Lung (tissue), 12 donors: ENCODE measurements around the gene COX4I1. TPM values are rescaled to one million over a fixed set of nuclear protein-coding genes. Genes with fewer than 3 reads are reported as not detected.

ENCODE experiments used
- ATAC-seq: fragments of 200-7000 bp; cut with Tn5 transposase; one replicate; pipeline ENCODE4 v1.9.1; 2020; ENCODE audit warnings: moderate number of reproducible peaks; ENCODE audit not compliant: insufficient read depth, low FRiP score
- DNase-seq, 3 donors: peaks; one replicate each; pipeline ENCODE4 v3.0.0-alpha.2; 2013 to 2017
- H3K27ac ChIP-seq, 2 donors: one replicate each; pipeline ENCODE4 v1.5.1; 2013; ENCODE audit warnings: mild to moderate bottlenecking in 2 of 2, moderate library complexity in 2 of 2, control low read depth in 1 of 2, inconsistent platforms in 1 of 2, low read depth in 1 of 2, low read length in 1 of 2
- H3K27me3 ChIP-seq, 3 donors: one replicate each; pipeline ENCODE4 v1.5.1; 2013; ENCODE audit warnings: low read length in 2 of 3; ENCODE audit not compliant: control insufficient read depth in 3 of 3, insufficient read depth in 3 of 3
- H3K36me3 ChIP-seq, 4 donors: one replicate each; pipeline ENCODE4 v1.5.1; 2013; ENCODE audit warnings: low read length in 4 of 4, mild to moderate bottlenecking in 1 of 4, moderate library complexity in 1 of 4; ENCODE audit not compliant: control insufficient read depth in 4 of 4, insufficient read depth in 4 of 4
- H3K4me1 ChIP-seq, 5 donors: one replicate each; pipeline ENCODE4 v1.5.1; 2013; ENCODE audit warnings: low read length in 5 of 5, mild to moderate bottlenecking in 2 of 5, moderate library complexity in 1 of 5; ENCODE audit not compliant: control insufficient read depth in 5 of 5, insufficient read depth in 5 of 5
- H3K4me3 ChIP-seq: one replicate; pipeline ENCODE4 v1.5.1; 2013; ENCODE audit warnings: mild to moderate bottlenecking, control low read depth, moderate library complexity
- H3K9ac ChIP-seq, 2 donors: one replicate each; pipeline ENCODE4 v1.5.1; 2013; ENCODE audit warnings: low read length in 2 of 2, control low read depth in 1 of 2; ENCODE audit not compliant: insufficient read depth in 1 of 2
- H3K9me3 ChIP-seq, 4 donors: one replicate each; pipeline ENCODE4 v1.5.1; 2013; ENCODE audit warnings: low read length in 3 of 4, mild to moderate bottlenecking in 1 of 4, moderate library complexity in 1 of 4; ENCODE audit not compliant: control insufficient read depth in 4 of 4, insufficient read depth in 3 of 4
- WGBS, 2 donors: extraction: QIAGEN DNeasy Blood & Tissue Kit; methylation state at CpG; one replicate each; pipeline ENCODE4 v1.1.7; 2013; 5-methylcytosine and 5-hydroxymethylcytosine counted together
- polyA plus RNA-seq, 2 donors: library from polyadenylated mRNA; stranded (reverse); fragments of 200-250 nt; gene quantifications; one replicate each; pipeline ENCODE4 v1.2.1, GENCODE V29; 2013
- total RNA-seq, 2 donors: library from RNA; depleted of rRNA in 1 of 2; stranded (reverse); fragments of >200 nt in 1 of 2; gene quantifications; one replicate each; pipeline ENCODE4 v1.2.1, GENCODE V29; 2014 to 2021
- TF ChIP-seq, protein P1 (sequence below): IDR thresholded peaks from 2 replicates; pipeline ENCODE4 v1.5.1; 2012; ENCODE audit warnings: mild to moderate bottlenecking; ENCODE audit errors: control extremely low read depth, extremely low read depth
- donor health status: control.
- donor health status: control.
- donor health status: Bipolar disorder and iron deficiency.
- donor health status: healthy.
- donor health status: DM: yes; HTN: yes; CAD: no.

Gene COX4I1
- total and polyA plus RNA-seq, 4 donors = 243 to 1,291 (median 532) TPM

- no peak overlapping the region for H3K9ac ChIP-seq
- no peaks in the 10 kb centered on the region for H3K9me3 ChIP-seq
- WGBS, 2 donors = 57 to 68% methylated on average over 6 of the region's 6 CpGs
- ATAC-seq = no peak
- peaks cover 0 to 42% (median 14%) of the 10 kb centered on the region in 5 donors for H3K4me1 ChIP-seq
- TF ChIP-seq, protein P1, sequence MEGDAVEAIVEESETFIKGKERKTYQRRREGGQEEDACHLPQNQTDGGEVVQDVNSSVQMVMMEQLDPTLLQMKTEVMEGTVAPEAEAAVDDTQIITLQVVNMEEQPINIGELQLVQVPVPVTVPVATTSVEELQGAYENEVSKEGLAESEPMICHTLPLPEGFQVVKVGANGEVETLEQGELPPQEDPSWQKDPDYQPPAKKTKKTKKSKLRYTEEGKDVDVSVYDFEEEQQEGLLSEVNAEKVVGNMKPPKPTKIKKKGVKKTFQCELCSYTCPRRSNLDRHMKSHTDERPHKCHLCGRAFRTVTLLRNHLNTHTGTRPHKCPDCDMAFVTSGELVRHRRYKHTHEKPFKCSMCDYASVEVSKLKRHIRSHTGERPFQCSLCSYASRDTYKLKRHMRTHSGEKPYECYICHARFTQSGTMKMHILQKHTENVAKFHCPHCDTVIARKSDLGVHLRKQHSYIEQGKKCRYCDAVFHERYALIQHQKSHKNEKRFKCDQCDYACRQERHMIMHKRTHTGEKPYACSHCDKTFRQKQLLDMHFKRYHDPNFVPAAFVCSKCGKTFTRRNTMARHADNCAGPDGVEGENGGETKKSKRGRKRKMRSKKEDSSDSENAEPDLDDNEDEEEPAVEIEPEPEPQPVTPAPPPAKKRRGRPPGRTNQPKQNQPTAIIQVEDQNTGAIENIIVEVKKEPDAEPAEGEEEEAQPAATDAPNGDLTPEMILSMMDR = no peak
- no peak for DNase-seq
- H3K27me3 ChIP-seq = peaks cover 0 to 3% (median 0%) of the 10 kb centered on the region in 3 donors
- no peak overlapping the region for H3K4me3 ChIP-seq
- no peaks in the 10 kb centered on the region for H3K36me3 ChIP-seq
- H3K27ac ChIP-seq = no peak overlapping the region
Measured at GRCh38 chr16:85753559-85753958, 45.9 kb upstream of the COX4I1 start.

DNA sequence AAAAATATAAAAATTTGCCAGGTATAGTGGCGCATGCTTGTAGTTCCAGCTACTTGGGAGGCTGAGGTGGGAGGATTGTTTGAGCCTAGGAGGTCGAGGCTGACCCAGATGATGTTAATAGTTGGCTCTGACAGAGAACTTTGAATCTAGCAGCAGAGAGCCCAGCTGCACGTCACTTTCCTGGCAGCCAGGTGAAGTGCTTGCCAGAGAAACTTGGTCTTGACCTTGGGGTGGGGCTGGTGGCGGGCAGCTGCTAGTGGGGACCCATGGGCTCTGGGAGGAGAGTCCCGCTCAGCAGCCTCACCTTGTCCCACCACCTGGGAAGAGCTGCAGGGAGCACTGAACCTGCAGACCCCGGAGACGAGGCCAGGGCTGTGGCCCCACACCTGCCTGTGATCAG, 45.5 kb upstream of the COX4I1 start:
- Histone ChIP-seq H3K27me3 (peaks cover 0 to 3% (median 0%) of the 10 kb centered on the region in 3 donors), H3K9ac (no peak overlapping the region), H3K9me3 (no peaks in the 10 kb centered on the region), H3K27ac (no peak overlapping the region), H3K4me1 (peaks cover 0 to 42% (median 14%) of the 10 kb centered on the region in 5 donors), H3K4me3 (no peak overlapping the region), H3K36me3 (no peaks in the 10 kb centered on the region)
- DNase-seq = peak in 1 of 3 donors; percentile 15
- 73 to 87% methylated on average over 7 of the region's 7 CpGs for WGBS, 2 donors
- ATAC-seq = no peak
- TF ChIP-seq, protein P1 = no peak

GRCh38 chr16:85754413-85754812, 45.1 kb upstream of the COX4I1 start:
- 45 to 49% methylated on average over 7 of the region's 7 CpGs for WGBS, 2 donors
- peak in 2 of 3 donors; percentile 41 to 51 for DNase-seq
- H3K9ac ChIP-seq = no peak overlapping the region
- no peak overlapping the region for H3K4me3 ChIP-seq
- no peaks in the 10 kb centered on the region for H3K9me3 ChIP-seq
- TF ChIP-seq, protein P1 = no peak
- no peaks in the 10 kb centered on the region for H3K36me3 ChIP-seq
- peaks cover 0 to 6% (median 0%) of the 10 kb centered on the region in 3 donors for H3K27me3 ChIP-seq
- H3K4me1 ChIP-seq = peaks cover 0 to 39% (median 14%) of the 10 kb centered on the region in 5 donors
- no peak for ATAC-seq
- no peak overlapping the region for H3K27ac ChIP-seq
